Inflammatory macrophage (primary cell): ENCODE measurements around the gene ZNF777.
"Not testable (repeated sequence)": the region's sequence is repeated elsewhere in the genome, so short reads cannot be mapped to it uniquely, and the experiment has no call there.

Experiments used
- DNase-seq, 2 donors: peaks; one replicate each; pipeline ENCODE4 v3.0.0-alpha.2; 2020 to 2022

Gene ZNF777

DNA sequence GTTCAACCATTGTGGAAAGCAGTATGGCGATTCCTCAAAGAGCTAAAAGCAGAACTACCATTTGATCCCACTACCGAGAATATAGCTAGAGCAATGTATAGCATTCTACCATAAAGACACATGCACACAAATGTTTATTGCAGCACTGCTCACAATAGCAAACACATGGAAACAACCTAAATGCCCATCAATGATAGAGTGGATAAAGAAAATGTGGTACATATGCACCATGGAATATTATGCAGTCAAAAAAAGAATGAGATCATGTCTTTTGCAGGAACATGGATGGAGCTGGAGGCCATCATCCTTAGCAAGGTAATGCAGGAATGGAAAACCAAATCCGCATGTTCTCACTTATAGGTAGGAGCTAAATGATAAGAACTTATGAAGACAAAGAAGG, 47.8 kb downstream of the ZNF777 start:
- not testable (repeated sequence) for DNase-seq

DNA sequence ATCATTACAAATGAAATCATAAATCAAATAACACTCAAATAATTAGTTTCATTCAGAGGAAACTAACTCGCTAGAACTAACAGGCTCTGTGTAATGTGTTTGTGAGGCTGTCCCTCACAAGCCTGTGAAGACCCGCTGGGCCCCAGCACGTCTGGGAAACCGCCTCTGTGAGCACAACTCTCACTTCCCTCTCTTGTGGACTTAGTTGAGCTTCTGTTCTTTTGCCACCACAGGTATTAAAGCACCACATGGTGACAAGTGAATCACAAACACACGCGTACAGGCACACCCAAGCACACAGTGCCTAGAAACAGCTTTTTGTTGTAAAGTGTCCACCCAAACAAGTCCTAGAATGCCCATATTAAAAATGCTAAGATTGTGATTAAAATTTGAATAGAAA, 51.0 kb downstream of the ZNF777 start:
- DNase-seq = no peak

DNA sequence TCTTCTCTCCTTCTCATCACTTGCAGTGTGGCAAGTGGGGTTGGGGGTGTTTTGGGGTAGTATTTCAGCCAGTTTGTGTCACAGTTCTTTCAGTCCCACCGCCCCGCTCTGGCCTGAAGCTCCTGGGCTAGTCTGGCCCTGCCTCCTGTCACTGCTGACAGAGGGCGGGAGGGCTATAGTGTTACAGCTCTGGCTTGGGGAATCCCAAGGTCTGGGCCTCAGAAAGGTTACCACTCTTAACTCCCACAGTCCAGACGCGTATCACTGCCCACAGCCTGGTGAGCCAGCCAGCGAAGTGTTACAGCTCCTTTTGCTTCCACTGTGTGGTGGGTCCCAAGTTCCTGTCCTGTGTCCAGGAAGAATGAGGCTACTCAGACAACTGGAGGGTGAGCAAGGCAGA, 56.0 kb downstream of the ZNF777 start:
- DNase-seq = no peak

DNA sequence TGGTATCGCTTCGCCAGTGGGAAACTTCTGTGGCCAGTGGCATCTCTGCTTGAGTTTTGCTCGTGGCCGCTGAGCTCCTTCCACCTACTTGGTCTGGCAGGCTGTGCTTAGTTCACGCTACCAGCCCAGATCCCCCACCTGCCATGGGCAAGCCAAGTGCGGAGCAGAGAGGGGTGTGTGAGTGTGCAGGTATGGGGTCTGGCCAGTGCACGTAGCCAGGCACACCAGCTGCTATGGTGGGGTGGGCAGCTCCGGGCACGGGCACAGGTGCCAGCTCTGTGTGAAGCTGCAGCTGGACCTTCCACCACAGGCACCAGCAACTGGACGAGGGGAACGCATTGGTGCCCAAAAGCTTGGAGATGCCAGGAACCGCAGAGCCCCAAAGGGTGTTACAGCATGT, 56.5 kb downstream of the ZNF777 start:
- no peak for DNase-seq

DNA sequence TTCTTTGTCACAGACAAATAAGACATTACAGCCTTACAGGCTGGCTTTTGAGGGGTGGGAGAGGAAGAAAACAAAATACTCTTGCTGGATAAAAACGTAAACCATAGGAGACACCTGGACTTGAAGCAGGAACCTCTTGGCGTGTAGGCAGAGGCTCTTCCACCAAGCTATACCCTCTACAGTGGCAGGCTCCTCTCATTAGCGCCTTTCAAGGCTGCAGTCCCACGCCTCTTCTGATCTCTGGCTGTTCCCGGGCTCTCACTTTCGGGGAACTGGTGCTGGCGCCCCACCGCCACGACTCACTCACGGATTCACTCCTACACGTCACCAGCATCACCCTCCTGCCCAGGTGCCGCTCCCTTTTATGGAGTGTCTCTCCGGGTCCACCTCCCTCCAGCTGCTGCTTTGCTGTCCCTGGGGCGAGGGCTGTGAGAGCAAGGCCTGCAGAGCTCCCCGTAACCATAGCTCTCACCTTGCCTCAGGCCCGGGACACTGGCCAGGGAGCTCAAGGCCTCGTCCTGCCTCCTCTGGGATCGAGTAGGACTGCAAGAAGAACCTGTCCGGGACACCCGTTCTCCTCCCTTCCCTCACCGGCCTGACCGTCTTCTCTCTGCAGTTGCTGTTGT, 62.6 kb downstream of the ZNF777 start:
- DNase-seq = no peak

DNA sequence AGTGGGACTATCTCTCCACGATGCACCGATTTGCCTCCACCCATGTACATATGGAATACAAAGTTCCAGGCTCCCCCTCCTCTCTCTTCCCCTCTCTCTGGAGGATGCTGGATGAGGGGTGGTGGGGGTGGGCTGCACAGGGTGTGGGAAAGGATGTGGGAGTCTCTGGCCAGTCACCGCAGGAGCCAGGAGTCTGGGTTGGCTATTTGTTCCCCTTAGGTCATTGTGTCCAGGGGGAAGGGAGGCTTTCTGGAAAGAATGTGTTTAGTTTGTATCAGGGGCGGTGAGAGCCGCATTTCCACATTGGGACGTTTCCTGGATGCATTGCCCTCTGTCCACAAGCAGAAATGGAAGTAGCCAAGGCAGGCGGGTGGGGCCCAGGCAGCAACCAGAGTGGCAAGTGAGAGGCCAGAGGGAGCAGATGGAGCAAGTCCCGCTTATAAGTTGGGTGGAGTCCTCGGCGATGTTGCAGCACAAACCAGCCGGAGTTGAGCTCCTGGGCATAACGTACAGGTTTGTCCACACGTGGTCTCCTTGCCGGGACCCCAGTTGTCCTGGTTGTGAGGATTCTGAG, 63.3 kb downstream of the ZNF777 start:
- DNase-seq = no peak

DNA sequence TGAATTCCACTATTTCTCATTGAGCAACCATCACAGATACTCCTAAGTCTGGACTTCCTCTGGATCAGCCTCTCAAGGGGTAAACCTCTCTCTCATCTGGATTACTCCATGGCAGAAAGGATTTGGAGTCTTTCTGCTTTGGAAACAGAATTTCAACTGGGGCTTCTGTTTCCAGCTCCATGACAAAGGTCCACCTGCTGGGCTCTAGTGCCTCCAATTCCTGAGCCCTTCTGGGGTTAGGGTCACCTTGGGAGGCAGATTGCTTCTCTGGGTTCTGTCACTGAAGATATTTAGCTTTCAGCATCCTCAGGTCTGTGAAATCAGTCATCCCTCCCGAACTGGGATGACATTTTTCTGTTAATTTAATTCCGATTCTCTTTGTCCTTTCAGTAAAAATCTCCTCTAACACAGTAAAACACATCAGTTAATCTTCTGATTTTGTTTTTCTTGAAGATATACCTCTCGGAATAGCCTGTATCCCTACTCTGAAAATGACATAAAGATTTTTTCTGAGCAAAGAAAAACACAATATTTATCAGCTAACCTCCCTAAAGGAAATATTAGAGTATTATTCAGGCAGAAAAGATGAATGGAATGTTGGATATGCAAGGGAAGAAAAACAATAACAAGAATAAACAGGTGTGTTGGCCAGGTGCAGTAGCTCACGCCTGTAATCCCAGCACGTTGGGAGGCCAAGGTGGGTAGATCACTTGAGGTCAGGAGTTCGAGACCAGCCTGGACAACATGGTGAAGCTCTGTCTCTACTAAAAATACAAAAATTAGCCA, 72.1 kb downstream of the ZNF777 start:
- DNase-seq = not testable (repeated sequence)

DNA sequence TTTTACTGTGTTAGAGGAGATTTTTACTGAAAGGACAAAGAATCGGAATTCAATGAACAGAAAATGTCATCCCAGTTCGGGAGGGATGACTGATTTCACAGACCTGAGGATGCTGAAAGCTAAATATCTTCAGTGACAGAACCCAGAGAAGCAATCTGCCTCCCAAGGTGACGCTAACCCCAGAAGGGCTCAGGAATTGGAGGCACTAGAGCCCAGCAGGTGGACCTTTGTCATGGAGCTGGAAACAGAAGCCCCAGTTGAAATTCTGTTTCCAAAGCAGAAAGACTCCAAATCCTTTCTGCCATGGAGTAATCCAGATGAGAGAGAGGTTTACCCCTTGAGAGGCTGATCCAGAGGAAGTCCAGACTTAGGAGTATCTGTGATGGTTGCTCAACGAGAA, 74.3 kb downstream of the ZNF777 start:
- DNase-seq = not testable (repeated sequence)

DNA sequence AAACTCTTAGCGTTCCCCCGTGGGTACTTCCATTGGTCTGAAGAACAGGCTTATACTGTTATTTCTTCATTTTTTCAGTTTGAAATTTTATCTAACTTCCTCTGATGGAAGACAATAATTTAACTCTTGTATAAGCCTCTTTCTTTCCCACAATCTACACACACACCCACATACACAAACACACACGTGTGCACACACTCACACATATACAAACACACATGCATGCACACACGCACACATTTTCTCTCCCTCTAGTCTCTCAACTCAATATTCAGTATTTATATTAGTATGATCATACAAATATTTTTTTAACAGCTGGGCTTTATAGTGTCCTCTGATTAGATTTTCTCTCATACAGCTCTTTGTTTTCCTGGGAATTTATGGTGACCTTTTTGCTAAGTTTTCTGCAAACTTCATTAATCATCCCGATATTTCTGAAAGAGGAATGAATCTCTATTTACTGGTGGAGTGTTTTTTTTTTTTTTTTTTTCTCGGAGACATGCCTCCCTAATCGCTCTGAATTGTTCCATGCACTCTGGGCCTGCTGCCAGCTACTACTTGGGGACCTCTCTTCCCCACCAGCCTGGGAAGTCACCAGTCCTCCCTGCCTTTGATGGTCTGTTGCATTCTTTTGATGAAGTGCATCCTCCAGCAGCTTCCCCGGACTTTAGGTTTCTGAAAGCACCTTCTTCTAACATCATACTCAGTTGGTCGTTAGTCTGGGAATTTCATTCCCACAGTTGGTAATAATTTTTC, 75.5 kb downstream of the ZNF777 start:
- no peak for DNase-seq
